H1 (cell line): ENCODE results near the gene WDR76.

Source experiments
- EZH2 ChIP-seq: fragments of 200-600 bp; sonication (generic); IDR thresholded peaks from 2 replicates; pipeline ENCODE4 v1.7.1; 2012; ENCODE audit warnings: low read depth, mild to moderate bottlenecking, moderate library complexity, low read length, inconsistent platforms; ENCODE audit not compliant: severe bottlenecking
- RAD21 ChIP-seq, 2 experiments: IDR thresholded peaks in 1 of 2; conservative IDR thresholded peaks in 1 of 2; 2 replicates each; pipeline ENCODE4 v1.6.1; 2011; ENCODE audit warnings: low read depth in 2 of 2, low read length in 2 of 2, improper control_type of control experiment in 1 of 2, inconsistent platforms in 1 of 2, mild to moderate bottlenecking in 1 of 2, moderate library complexity in 1 of 2
- SP2 ChIP-seq: IDR thresholded peaks from 2 replicates; pipeline ENCODE4 v1.6.1; 2012; ENCODE audit warnings: mild to moderate bottlenecking, low read length, inconsistent platforms
- TEAD4 ChIP-seq: IDR thresholded peaks from 2 replicates; pipeline ENCODE4 v1.6.1; 2012; ENCODE audit warnings: low read depth, low read length, inconsistent platforms, mixed read lengths
- ZNF274 ChIP-seq: IDR thresholded peaks from 2 replicates; pipeline ENCODE4 v1.7.0; 2012; ENCODE audit warnings: low read length, borderline replicate concordance; ENCODE audit errors: extremely low read depth

GRCh38 chr15:43808435-43808950, 18.3 kb upstream of the WDR76 start:
- TF ChIP-seq EZH2 (no peak), ZNF274 (no peak), RAD21 (IDR thresholded peaks at IDR 0.05 in 1 of 2, conservative IDR thresholded peaks at IDR 0.05 in 1 of 2; ENCODE audit: low read depth in 2 of 2, low read length in 2 of 2) (no peak), TEAD4 (no peak), SP2 (no peak)
